H1 (cell line): Measurements from ENCODE around the gene ABCG8. TPM values are rescaled to one million over a fixed set of nuclear protein-coding genes. Genes with fewer than 3 reads are reported as not detected.

Experiments
- CTCF ChIA-PET: fragments of 300-600 bp; sonication (Branson Sonifier 250); formaldehyde crosslinking; loops from one replicate; lab custom pipeline; 2021; ENCODE audit not compliant: partially characterized antibody; lab: Charles Lee
- POLR2A ChIA-PET: fragments of 300-600 bp; sonication (Branson Sonifier 250); formaldehyde crosslinking; loops from one replicate; lab custom pipeline; 2021; ENCODE audit warnings: inconsistent platforms; ENCODE audit not compliant: partially characterized antibody; lab: Charles Lee
- DNase-seq, 2 experiments: peaks; one replicate each; pipeline versions ENCODE4 v3.0.0 to v3.0.0-alpha.2; 2010 to 2022; ENCODE audit warnings: low spot score in 2 of 2, low read depth in 1 of 2, mixed read lengths in 1 of 2
- FAIRE-seq: peaks from 2 replicates; lab custom pipeline; 2011; peaks lifted over from hg19 to GRCh38; lab: Jason Lieb, UNC
- H2AFZ ChIP-seq: 2 replicates; pipeline ENCODE4 v1.8.1; 2012; ENCODE audit warnings: low read length, inconsistent platforms
- H2AK5ac ChIP-seq: 2 replicates; pipeline ENCODE4 v1.6.1; 2013; ENCODE audit warnings: low read depth, low read length
- H2BK120ac ChIP-seq: replicated peaks from 2 replicates; pipeline ENCODE3; 2013; ENCODE audit warnings: low read depth, low read length, inconsistent platforms
- H2BK12ac ChIP-seq: 2 replicates; pipeline ENCODE4 v1.6.1; 2013; ENCODE audit warnings: low read depth, low read length
- H2BK15ac ChIP-seq: 2 replicates; pipeline ENCODE4 v1.6.1; 2013; ENCODE audit warnings: low read length
- H2BK20ac ChIP-seq: 2 replicates; pipeline ENCODE4 v1.6.1; 2013; ENCODE audit warnings: low read length
- H2BK5ac ChIP-seq: 2 replicates; pipeline ENCODE4 v1.6.1; 2013; ENCODE audit warnings: low read depth, low read length
- H3K14ac ChIP-seq: 2 replicates; pipeline ENCODE4 v1.6.1; 2013; ENCODE audit warnings: inconsistent platforms; ENCODE audit not compliant: insufficient read length
- H3K18ac ChIP-seq: 2 replicates; pipeline ENCODE4 v1.6.1; 2013; ENCODE audit warnings: low read length; ENCODE audit errors: extremely low read depth
- H3K23ac ChIP-seq: 2 replicates; pipeline ENCODE4 v1.6.1; 2013; ENCODE audit warnings: inconsistent platforms; ENCODE audit not compliant: insufficient read length
- H3K23me2 ChIP-seq: 2 replicates; pipeline ENCODE4 v1.6.1; 2013; ENCODE audit warnings: low read depth, low read length
- H3K27ac ChIP-seq: 2 replicates; pipeline ENCODE4 v1.6.1; 2011; ENCODE audit warnings: low read depth, low read length, inconsistent platforms
- H3K27me3 ChIP-seq, 4 experiments: replicated peaks in 1 of 4; 1 replicate in 1 of 4; 2 replicates in 3 of 4; pipeline versions ENCODE4 v1.6.1 to v1.8.1; 2011 to 2013; ENCODE audit warnings: low read length in 3 of 4, mild to moderate bottlenecking in 3 of 4, inconsistent platforms in 2 of 4, mixed read lengths in 2 of 4, moderate library complexity in 1 of 4; ENCODE audit not compliant: control insufficient read depth in 3 of 4, insufficient read depth in 3 of 4; ENCODE audit errors: extremely low read depth in 1 of 4
- H3K36me3 ChIP-seq, 4 experiments: 2 replicates each; pipeline versions ENCODE4 v1.6.1 to v1.8.1; 2011 to 2013; ENCODE audit warnings: mild to moderate bottlenecking in 4 of 4, low read length in 3 of 4, moderate library complexity in 2 of 4, control low read depth in 1 of 4, inconsistent platforms in 1 of 4; ENCODE audit not compliant: insufficient read depth in 4 of 4, control insufficient read depth in 2 of 4
- H3K4ac ChIP-seq: replicated peaks from 2 replicates; pipeline ENCODE3; 2013; ENCODE audit warnings: low read length, low read depth, mixed read lengths, inconsistent platforms; ENCODE audit not compliant: insufficient read length
- H3K4me1 ChIP-seq, 4 experiments: replicated peaks in 1 of 4; 1 replicate in 1 of 4; 2 replicates in 3 of 4; pipeline versions ENCODE4 v1.6.1 to v1.8.1; 2011 to 2013; ENCODE audit warnings: low read length in 3 of 4, inconsistent platforms in 2 of 4, mixed read lengths in 1 of 4; ENCODE audit not compliant: insufficient read depth in 4 of 4, control insufficient read depth in 3 of 4
- H3K4me2 ChIP-seq, 2 experiments: 2 replicates each; pipeline versions ENCODE4 v1.6.1 to v1.8.1; 2011 to 2013; ENCODE audit warnings: low read depth in 2 of 2, low read length in 2 of 2, control low read depth in 1 of 2, inconsistent platforms in 1 of 2, mild to moderate bottlenecking in 1 of 2; ENCODE audit not compliant: insufficient read depth in 1 of 2
- H3K4me3 ChIP-seq, 4 experiments: fragments of 200-600, 300-600 bp in 1 of 4; sonication (generic), shearing (Covaris generic), sonication (Bioruptor Twin) in 1 of 4; 2 replicates each; pipeline versions ENCODE4 v1.5.1 to v1.8.1; 2011 to 2016; ENCODE audit warnings: low read length in 4 of 4, low read depth in 3 of 4, control low read depth in 2 of 4, inconsistent platforms in 2 of 4, mild to moderate bottlenecking in 2 of 4, mixed read lengths in 1 of 4, moderate library complexity in 1 of 4; ENCODE audit not compliant: insufficient read depth in 2 of 4; ENCODE audit errors: extremely low read depth in 1 of 4
- H3K56ac ChIP-seq: replicated peaks from 2 replicates; pipeline ENCODE3; 2013; ENCODE audit warnings: low read depth, mild to moderate bottlenecking, mixed read lengths, low read length, inconsistent platforms; ENCODE audit not compliant: insufficient read length
- H3K79me1 ChIP-seq: 2 replicates; pipeline ENCODE4 v1.6.1; 2013; ENCODE audit warnings: low read depth, low read length, control low read depth
- H3K79me2 ChIP-seq, 2 experiments: 2 replicates each; pipeline versions ENCODE4 v1.6.1 to v1.8.1; 2012 to 2013; ENCODE audit warnings: low read length in 2 of 2, mild to moderate bottlenecking in 2 of 2, inconsistent platforms in 1 of 2; ENCODE audit not compliant: insufficient read depth in 2 of 2, control insufficient read depth in 1 of 2
- H3K9ac ChIP-seq, 4 experiments: replicated peaks in 1 of 4; 1 replicate in 1 of 4; 2 replicates in 3 of 4; pipeline versions ENCODE4 v1.6.1 to v1.8.1; 2011 to 2013; ENCODE audit warnings: low read depth in 3 of 4, low read length in 3 of 4, control low read depth in 2 of 4, mild to moderate bottlenecking in 2 of 4, moderate library complexity in 2 of 4, inconsistent platforms in 1 of 4; ENCODE audit errors: extremely low read depth in 1 of 4
- H3K9me3 ChIP-seq, 2 experiments: 2 replicates each; pipeline versions ENCODE4 v1.6.1 to v1.8.1; 2012 to 2013; ENCODE audit warnings: mild to moderate bottlenecking in 2 of 2, moderate library complexity in 2 of 2, control low read depth in 1 of 2, inconsistent platforms in 1 of 2, low read depth in 1 of 2, low read length in 1 of 2, mixed read lengths in 1 of 2; ENCODE audit not compliant: insufficient read depth in 2 of 2
- H4K20me1 ChIP-seq, 2 experiments: replicated peaks in 1 of 2; 2 replicates each; pipeline versions ENCODE3 to v1.8.1; 2011 to 2013; ENCODE audit warnings: inconsistent platforms in 2 of 2, low read length in 2 of 2, mild to moderate bottlenecking in 1 of 2; ENCODE audit not compliant: insufficient read depth in 2 of 2, control insufficient read depth in 1 of 2
- H4K5ac ChIP-seq: 2 replicates; pipeline ENCODE4 v1.6.1; 2013; ENCODE audit warnings: low read length, low read depth, mixed read lengths, inconsistent platforms; ENCODE audit not compliant: insufficient read length
- H4K8ac ChIP-seq: 2 replicates; pipeline ENCODE4 v1.8.0; 2013; ENCODE audit warnings: mild to moderate bottlenecking, moderate library complexity, low read length, inconsistent platforms; ENCODE audit not compliant: insufficient read depth; ENCODE audit errors: extremely low read depth
- H4K91ac ChIP-seq: replicated peaks from 2 replicates; pipeline ENCODE3; 2013; ENCODE audit warnings: low read length, mixed read lengths, inconsistent platforms; ENCODE audit not compliant: insufficient read length
- CBX8 ChIP-seq: fragments of 300-800, 300-1000 bp; sonication (generic); IDR thresholded peaks from 2 replicates; pipeline ENCODE4 v1.7.1; 2016; ENCODE audit warnings: low read depth, low read length, borderline replicate concordance
- CTBP2 ChIP-seq: IDR thresholded peaks from 2 replicates; pipeline ENCODE4 v1.7.0; 2011; ENCODE audit warnings: borderline replicate concordance, mild to moderate bottlenecking, moderate library complexity, mixed read lengths, low read length; ENCODE audit not compliant: insufficient read depth, insufficient read length
- KDM4A ChIP-seq: IDR thresholded peaks from one replicate; pipeline ENCODE4 v1.7.1; 2012; ENCODE audit warnings: low read depth, mild to moderate bottlenecking, moderate library complexity, low read length, inconsistent platforms; ENCODE audit not compliant: severe bottlenecking
- KDM5A ChIP-seq: fragments of 200-600 bp; IDR thresholded peaks from 2 replicates; pipeline ENCODE4 v1.7.1; 2012; ENCODE audit warnings: mild to moderate bottlenecking, low read length, inconsistent platforms, mixed read lengths
- NRF1 ChIP-seq: IDR thresholded peaks from 2 replicates; pipeline ENCODE4 v1.6.1; 2011; ENCODE audit warnings: mild to moderate bottlenecking, low read depth, low read length, improper control_type of control experiment
- SIN3A ChIP-seq, 2 experiments: IDR thresholded peaks in 1 of 2; conservative IDR thresholded peaks in 1 of 2; 2 replicates each; pipeline ENCODE4 v1.6.1; 2011 to 2012; ENCODE audit warnings: low read length in 2 of 2, improper control_type of control experiment in 1 of 2, low read depth in 1 of 2, mild to moderate bottlenecking in 1 of 2
- SP4 ChIP-seq: IDR thresholded peaks from 2 replicates; pipeline ENCODE4 v1.6.1; 2012; ENCODE audit warnings: low read length, inconsistent platforms
- SUZ12 ChIP-seq: fragments of 200-600 bp; sonication (generic); IDR thresholded peaks from 2 replicates; pipeline ENCODE4 v1.6.1; 2012; ENCODE audit warnings: mild to moderate bottlenecking, inconsistent platforms, low read length, moderate library complexity, mixed read lengths
- TAF1 ChIP-seq: IDR thresholded peaks from 2 replicates; pipeline ENCODE4 v1.6.1; 2011; ENCODE audit warnings: mild to moderate bottlenecking, low read depth, low read length
- TEAD4 ChIP-seq: IDR thresholded peaks from 2 replicates; pipeline ENCODE4 v1.6.1; 2012; ENCODE audit warnings: low read depth, low read length, inconsistent platforms, mixed read lengths
- YY1 ChIP-seq: IDR thresholded peaks from 2 replicates; pipeline ENCODE4 v1.6.1; 2011; ENCODE audit warnings: low read depth, mild to moderate bottlenecking, low read length
- WGBS, 2 experiments: shearing (Covaris generic) in 1 of 2; methylation state at CpG; one replicate each; pipeline versions ENCODE4 v1.1.6 to v1.1.7; 2013 to 2015; ENCODE audit warnings: low lambda C conversion rate in 2 of 2, mixed read lengths in 2 of 2, inconsistent platforms in 1 of 2, low coverage in 1 of 2, missing lambda C conversion rate in 1 of 2; ENCODE audit not compliant: insufficient replicate concordance in 2 of 2, insufficient coverage in 1 of 2, insufficient read length in 1 of 2; ENCODE audit errors: extremely low coverage in 1 of 2, missing lambda C conversion rate in 1 of 2; 5-methylcytosine and 5-hydroxymethylcytosine counted together
- polyA plus RNA-seq, 7 experiments: library from polyadenylated mRNA; depleted of rRNA in 3 of 7; stranded (reverse) in 5 of 7; unstranded in 2 of 7; fragments of >200 nt in 5 of 7; fragments of 200-250 nt in 2 of 7; gene quantifications; 1 replicate in 5 of 7; 2 replicates in 1 of 7; 4 replicates in 1 of 7; pipeline versions ENCODE4 v1.2.1 to v1.2.3, GENCODE V29; 2011 to 2013; ENCODE audit warnings: missing spikeins in 2 of 7, mixed read lengths in 2 of 7
- total RNA-seq: library from RNA; stranded (reverse); fragmentation: NEBNext Ultra II Directional; extraction: Animal tissue kit (Norgen Biotek cat#: 25700); gene quantifications from 2 replicates; pipeline ENCODE4 v1.2.1, GENCODE V29; 2021
- TF ChIP-seq, protein P1 (sequence below): IDR thresholded peaks from 2 replicates; pipeline ENCODE4 v1.6.1; 2012; ENCODE audit warnings: inconsistent platforms

ABCG8 gene
- total and polyA plus RNA-seq, 2 of the 8 experiments (the other 6 are each of a cell fraction or from before 2014, with no cell fraction given) = not detected

DNA sequence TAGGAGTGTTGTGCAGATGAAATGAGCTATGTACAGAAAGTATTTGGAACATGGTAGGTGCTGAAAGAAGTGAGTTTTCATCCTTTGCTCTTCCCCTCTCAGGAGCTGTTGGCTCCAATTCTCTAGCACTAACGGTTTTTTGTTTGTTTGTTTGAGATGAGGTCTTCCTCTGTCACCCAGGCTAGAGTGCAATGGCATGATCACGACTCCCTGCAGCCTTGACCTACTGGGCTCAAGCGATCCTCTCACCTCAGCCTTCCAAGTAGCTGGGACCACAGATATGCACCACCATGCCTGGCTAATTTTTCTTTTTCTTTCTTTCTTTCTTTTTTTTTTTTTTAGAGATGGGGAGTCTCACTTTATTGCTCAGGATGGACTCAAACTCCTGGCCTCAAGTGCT lies 12.9 kb upstream of the ABCG8 start:
- Histone ChIP-seq H4K20me1 (no peaks in the 10 kb centered on the region), H3K56ac (no peak overlapping the region), H2BK12ac (no peak overlapping the region), H3K4me3 (no peak overlapping the region), H3K79me1 (no peaks in the 10 kb centered on the region), H4K91ac (no peak overlapping the region), H3K9me3 (no peaks in the 10 kb centered on the region), H3K4ac (no peak overlapping the region), H3K4me1 (peaks cover 0 to 3% (median 1%) of the 10 kb centered on the region in 4 experiments; a peak in 2 of 7 replicates), H3K27me3 (no peaks in the 10 kb centered on the region), H4K5ac (no peak overlapping the region), H2BK15ac (no peak overlapping the region), H2AFZ (no peak overlapping the region), H2AK5ac (no peak overlapping the region), H3K14ac (no peak overlapping the region), H2BK120ac (no peak overlapping the region), H3K23me2 (no peaks in the 10 kb centered on the region), H2BK20ac (no peak overlapping the region), H3K23ac (no peak overlapping the region), H3K27ac (no peak overlapping the region), H4K8ac (no peak overlapping the region), H3K4me2 (no peak overlapping the region), H3K79me2 (no peaks in the 10 kb centered on the region), H3K18ac (no peak overlapping the region), H2BK5ac (no peak overlapping the region), H3K9ac (no peak overlapping the region), H3K36me3 (no peaks in the 10 kb centered on the region)
- no peak for FAIRE-seq
- CTCF ChIA-PET = interaction anchor here (1.0 to 1.8 kb wide), 4 partner anchors 10 to 221 kb away, joined by 3 to 6 read pairs (median 4); no protein-coding TSS in a partner anchor
- POLR2A ChIA-PET = no interaction called here
- TF ChIP-seq KDM4A = no peak
- no peak for TF ChIP-seq YY1
- no peak for TF ChIP-seq KDM5A
- no peak for TF ChIP-seq SIN3A (conservative IDR thresholded peaks at IDR 0.05 in 1 of 2, IDR thresholded peaks at IDR 0.05 in 1 of 2; ENCODE audit: low read depth in 1 of 2, low read length in 2 of 2)
- TF ChIP-seq TEAD4 = no peak
- no peak for TF ChIP-seq CBX8
- no peak for TF ChIP-seq SP4
- TF ChIP-seq, protein P1, sequence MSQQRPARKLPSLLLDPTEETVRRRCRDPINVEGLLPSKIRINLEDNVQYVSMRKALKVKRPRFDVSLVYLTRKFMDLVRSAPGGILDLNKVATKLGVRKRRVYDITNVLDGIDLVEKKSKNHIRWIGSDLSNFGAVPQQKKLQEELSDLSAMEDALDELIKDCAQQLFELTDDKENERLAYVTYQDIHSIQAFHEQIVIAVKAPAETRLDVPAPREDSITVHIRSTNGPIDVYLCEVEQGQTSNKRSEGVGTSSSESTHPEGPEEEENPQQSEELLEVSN = no peak
- no peak for TF ChIP-seq CTBP2
- no peak for TF ChIP-seq NRF1
- no peak for TF ChIP-seq SUZ12
- no peak for TF ChIP-seq TAF1
- 91% methylated on average over 3 of the region's 3 CpGs; no CpG with 5 or more reads in 1 of the 2 experiments for WGBS, 2 experiments
- peak in 1 of 2 experiments; percentile 3 for DNase-seq
